HepG2 (cell line): Measurements from ENCODE around the gene ZBTB48.
A peak's percentile ranks its signal among the peaks of the same experiment; 100 is the strongest.

Source experiments
- BCLAF1 ChIP-seq: fragments of 450-650 bp; IDR thresholded peaks from 2 replicates; pipeline ENCODE4 v1.6.1; 2017; ENCODE audit warnings: mild to moderate bottlenecking
- EZH2 ChIP-seq: conservative IDR thresholded peaks from 2 replicates; pipeline ENCODE4 v1.6.1; 2012; ENCODE audit warnings: mild to moderate bottlenecking, low read depth, low read length, moderate library complexity
- FOSL1 ChIP-seq: sonication (generic); formaldehyde crosslinking; IDR thresholded peaks from 2 replicates; pipeline ENCODE4 v1.9.0; 2021; ENCODE audit warnings: missing genetic modification reagents, borderline replicate concordance
- HMG20B ChIP-seq: conservative IDR thresholded peaks from 2 replicates; pipeline ENCODE4 v1.6.1; 2016; ENCODE audit warnings: missing genetic modification reagents, missing compliant biosample characterization
- MEF2D ChIP-seq: sonication (generic); formaldehyde crosslinking; IDR thresholded peaks from 2 replicates; pipeline ENCODE4 v1.5.1; 2020; ENCODE audit warnings: mild to moderate bottlenecking, missing genetic modification reagents
- RBFOX2 ChIP-seq: fragments of 200-400 bp; formaldehyde crosslinking; IDR thresholded peaks from 2 replicates; pipeline ENCODE4 v1.6.1; 2017; ENCODE audit warnings: low read depth, mild to moderate bottlenecking, low read length
- TBX3 ChIP-seq: fragments of 450-650 bp; IDR thresholded peaks from 2 replicates; pipeline ENCODE4 v1.6.1; 2017; ENCODE audit warnings: antibody characterized with exemption, mild to moderate bottlenecking, inconsistent platforms, borderline replicate concordance
- ZNF510 ChIP-seq: sonication (generic); formaldehyde crosslinking; IDR thresholded peaks from 2 replicates; pipeline ENCODE4 v1.4.0; 2020; ENCODE audit warnings: low read depth, mild to moderate bottlenecking, missing genetic modification reagents
- ZNF780A ChIP-seq: sonication (generic); formaldehyde crosslinking; IDR thresholded peaks from 2 replicates; pipeline ENCODE4 v1.8.0; 2022; ENCODE audit warnings: mild to moderate bottlenecking, missing genetic modification reagents, moderate library complexity

- TF ChIP-seq FOSL1 (no peak), ZNF510 (no peak), HMG20B (CRISPR knock-in tag) (no peak), EZH2 (no peak), BCLAF1 (no peak), TBX3 (no peak), MEF2D (CRISPR knock-in tag) (no peak), ZNF780A (no peak), RBFOX2 (peak; percentile 54; the same call in 1 of the 2 replicates)
Measured at GRCh38 chr1:6586404-6586816, 6.6 kb downstream of the ZBTB48 start.
